Adipose tissue (tissue), 3 donors: ENCODE data around the gene HAVCR1. TPM values are rescaled to one million over a fixed set of nuclear protein-coding genes. Genes with fewer than 3 reads are reported as not detected.
"Not testable (repeated sequence)": the region's sequence is repeated elsewhere in the genome, so short reads cannot be mapped to it uniquely, and the experiment has no call there.

Experiments used
- H3K27ac ChIP-seq: one replicate; pipeline ENCODE4 v1.5.1; 2013; ENCODE audit warnings: low read depth, low read length
- WGBS, 3 donors: extraction: QIAGEN DNeasy Blood & Tissue Kit; methylation state at CpG; one replicate each; pipeline ENCODE4 v1.1.7; 2013; 5-methylcytosine and 5-hydroxymethylcytosine counted together
- polyA plus RNA-seq, 3 donors: library from polyadenylated mRNA; stranded (reverse); fragments of 200-250 nt; gene quantifications; one replicate each; pipeline ENCODE4 v1.2.3, GENCODE V29; 2013
- donor health status: healthy with polysubstance abuse.
- donor health status: Bipolar disorder and iron deficiency.
- donor health status: healthy.

The HAVCR1 gene
- polyA plus RNA-seq, 3 donors: not detected

DNA sequence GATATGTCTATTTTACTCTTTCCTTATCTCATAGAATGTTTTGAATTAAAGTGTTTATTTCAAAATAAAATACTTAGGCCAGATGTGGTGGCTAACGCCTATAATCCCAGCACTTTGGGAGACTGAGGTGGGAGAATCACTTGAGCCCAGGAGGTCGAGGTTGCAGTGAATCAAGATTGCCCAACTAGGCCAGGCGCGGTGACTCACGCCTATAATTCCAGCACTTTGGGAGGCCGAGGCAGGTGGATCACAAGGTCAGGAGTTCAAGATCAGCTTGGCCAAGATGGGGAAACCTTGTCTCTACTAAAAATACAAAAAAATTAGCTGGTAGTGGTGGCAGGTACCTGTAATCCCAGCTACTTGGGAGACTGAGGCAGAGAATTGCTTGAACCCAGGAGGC, 2.1 kb downstream of the HAVCR1 start:
- WGBS, 3 donors: 87 to 95% (median 93%) methylated on average over 6 of the region's 6 CpGs
- H3K27ac ChIP-seq: not testable (repeated sequence)

DNA sequence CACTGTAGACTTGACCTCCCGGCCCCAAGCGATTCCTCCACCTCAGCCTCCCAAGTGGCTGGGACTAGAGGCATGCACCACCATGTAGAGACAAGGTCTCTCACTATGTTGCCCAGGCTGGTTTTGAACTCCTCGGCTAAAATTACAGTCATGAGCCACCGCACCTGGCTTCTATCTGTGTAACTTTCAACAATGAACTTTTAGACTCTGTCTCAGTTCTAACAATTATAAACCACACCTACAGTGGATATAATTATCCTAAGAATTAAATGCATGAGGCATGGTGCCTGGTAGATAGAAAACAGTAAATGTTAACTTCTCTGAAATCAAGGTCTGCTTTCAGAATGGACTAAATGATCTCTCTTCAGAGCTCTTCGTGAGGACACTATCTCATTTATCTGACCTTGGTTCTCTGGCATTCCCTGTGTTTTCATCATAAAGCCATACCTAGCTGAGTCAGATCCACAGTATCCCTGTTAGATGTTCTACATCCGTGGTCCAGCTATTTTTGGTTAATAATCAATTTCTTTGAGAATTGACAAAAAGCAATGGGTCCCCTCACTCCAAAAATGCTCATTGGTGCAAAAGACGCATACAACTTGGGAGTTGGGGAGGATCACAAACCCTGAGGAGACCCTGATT, 7.2 kb downstream of the HAVCR1 start:
- 71 to 84% (median 78%) methylated on average over 7 of the region's 7 CpGs for WGBS, 3 donors
- no peak overlapping the region for H3K27ac ChIP-seq

GRCh38 chr5:157050050-157050449, 8.9 kb downstream of the HAVCR1 start:
- 52 to 74% (median 54%) methylated on average over 5 of the region's 5 CpGs for WGBS, 3 donors
- H3K27ac ChIP-seq: no peak overlapping the region

DNA sequence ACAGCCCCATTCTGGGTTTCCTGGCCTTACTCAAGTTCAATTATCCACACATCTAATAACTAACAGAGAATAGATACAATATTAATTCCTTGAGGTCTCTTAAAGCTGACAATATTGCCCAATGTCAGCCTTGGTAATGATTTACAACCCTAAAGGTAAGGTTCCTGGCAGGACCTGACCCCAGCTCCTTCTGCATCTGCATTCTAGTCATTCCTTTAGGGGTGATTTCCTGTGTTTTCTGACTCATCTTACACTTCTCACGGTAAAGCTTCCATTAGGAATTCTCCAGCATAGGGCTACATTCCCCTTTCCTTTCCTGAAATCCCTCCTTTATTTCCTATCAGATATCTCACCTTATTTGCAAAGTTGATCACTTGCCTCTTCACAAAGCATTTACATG, 9.3 kb downstream of the HAVCR1 start:
- 21 to 41% (median 39%) methylated on average over 1 of the region's 1 CpG for WGBS, 3 donors

DNA sequence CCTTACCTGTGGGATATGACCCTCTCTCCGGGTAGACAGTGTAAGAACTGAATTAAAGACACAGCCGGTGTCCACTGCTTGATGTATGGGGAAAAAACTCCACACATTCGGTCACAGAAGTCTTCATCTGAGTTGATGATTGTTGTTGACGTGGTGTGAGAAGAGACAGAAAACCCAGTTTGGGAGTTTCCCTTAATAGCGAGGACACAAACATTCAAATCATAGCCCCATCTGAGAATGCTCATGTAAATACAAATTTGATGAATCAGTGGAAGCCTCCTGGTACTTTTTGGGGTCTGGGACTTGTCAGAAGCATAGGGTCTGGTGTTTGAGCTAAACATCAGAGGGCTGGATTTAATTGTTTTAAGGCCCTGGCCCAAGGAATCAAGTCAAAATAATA, 11.0 kb downstream of the HAVCR1 start:
- no peak overlapping the region for H3K27ac ChIP-seq
- 88 to 94% (median 92%) methylated on average over 5 of the region's 5 CpGs for WGBS, 3 donors

More for the DNA sequence above, 9.3 kb downstream of the HAVCR1 start:
- no peak overlapping the region for H3K27ac ChIP-seq

GRCh38 chr5:157047016-157047415, 11.9 kb downstream of the HAVCR1 start:
- 88 to 94% (median 92%) methylated on average over 4 of the region's 4 CpGs for WGBS, 3 donors
- not testable (repeated sequence) for H3K27ac ChIP-seq

- H3K27ac ChIP-seq: no peak overlapping the region
- WGBS, 3 donors: 77 to 94% (median 89%) methylated on average over 3 of the region's 3 CpGs
Measured at GRCh38 chr5:157046041-157046440, 12.9 kb downstream of the HAVCR1 start.

GRCh38 chr5:157045601-157046000, 13.3 kb downstream of the HAVCR1 start:
- WGBS, 3 donors: 68 to 75% (median 70%) methylated on average over 3 of the region's 3 CpGs
- H3K27ac ChIP-seq: no peak overlapping the region

- 86% methylated on average over 5 of the region's 5 CpGs for WGBS, 3 donors
- no peak overlapping the region for H3K27ac ChIP-seq
Measured at GRCh38 chr5:157038568-157039187, 20.2 kb downstream of the HAVCR1 start.

DNA sequence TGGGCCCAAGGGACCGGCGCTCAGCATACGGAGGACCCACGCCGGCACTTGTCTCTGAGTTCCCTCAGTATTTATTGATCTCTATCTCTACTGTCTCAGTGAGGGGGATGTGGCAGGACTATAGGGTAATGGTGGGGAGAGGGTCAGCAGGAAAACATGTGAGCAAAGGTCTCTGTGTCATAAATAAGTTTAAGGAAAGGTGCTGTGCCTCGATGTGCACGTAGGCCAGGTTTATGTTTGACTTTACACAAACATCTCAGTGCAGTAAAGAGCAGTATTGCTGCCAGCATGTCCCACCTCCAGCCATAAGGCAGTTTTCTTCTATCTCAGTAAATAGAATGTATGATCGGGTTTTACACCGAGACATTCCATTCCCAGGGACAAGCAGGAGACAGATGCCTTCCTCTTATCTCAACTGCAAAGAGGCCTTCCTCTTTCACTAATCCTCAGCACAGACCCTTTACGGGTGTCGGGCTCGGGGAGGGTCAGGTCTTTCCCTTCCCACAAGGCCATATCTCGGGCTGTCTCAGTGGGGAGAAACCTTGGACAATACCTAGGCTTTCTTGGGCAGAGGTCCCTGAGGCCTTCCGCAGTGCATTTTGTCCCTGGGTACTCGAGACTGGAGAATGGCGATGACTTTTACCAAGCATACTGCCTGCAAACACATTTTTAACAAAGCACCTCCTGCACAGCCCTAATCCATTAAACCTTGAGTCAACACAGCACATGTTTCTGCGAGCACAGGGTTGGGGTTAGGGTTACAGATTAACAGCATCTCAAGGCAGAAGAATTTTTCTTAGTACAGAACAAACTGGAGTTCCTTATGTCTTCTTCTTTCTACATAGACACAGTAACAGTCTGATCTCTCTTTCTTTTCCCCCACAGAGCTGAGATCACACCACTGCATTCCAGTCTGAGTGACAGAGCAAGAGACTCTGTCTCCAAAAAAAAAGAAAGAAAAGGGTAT, 24.5 kb downstream of the HAVCR1 start:
- H3K27ac ChIP-seq: not testable (repeated sequence)
- 47 to 65% (median 62%) methylated on average over 17 of the region's 17 CpGs for WGBS, 3 donors

- H3K27ac ChIP-seq: no peak overlapping the region
- WGBS, 3 donors: 73 to 96% (median 86%) methylated on average over 4 of the region's 4 CpGs
Measured at GRCh38 chr5:157033071-157033583, 25.8 kb downstream of the HAVCR1 start.

DNA sequence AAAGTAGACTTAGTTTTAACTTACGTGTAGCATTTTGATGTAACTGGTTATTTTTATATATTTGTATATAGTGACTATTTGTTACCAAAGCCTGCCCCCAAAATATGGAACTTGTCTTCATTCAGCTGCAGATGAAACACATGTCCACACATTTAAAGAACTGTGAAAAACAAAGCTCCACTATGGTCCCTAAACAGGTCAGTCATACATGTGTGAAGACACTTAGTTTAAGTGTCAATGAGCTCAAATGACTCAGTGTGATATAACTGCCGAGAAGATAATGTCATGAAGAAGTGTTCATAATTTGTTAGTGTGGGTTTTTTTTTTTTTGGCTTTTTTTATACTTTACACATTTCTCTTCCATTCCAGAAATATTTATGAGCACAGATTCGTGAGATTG, 28.2 kb downstream of the HAVCR1 start:
- no peak overlapping the region for H3K27ac ChIP-seq
- 53 to 67% (median 59%) methylated on average over 3 of the region's 3 CpGs for WGBS, 3 donors

- 66 to 69% (median 67%) methylated on average over 3 of the region's 3 CpGs for WGBS, 3 donors
- no peak overlapping the region for H3K27ac ChIP-seq
Measured at GRCh38 chr5:157029457-157029856, 29.5 kb downstream of the HAVCR1 start.

- not testable (repeated sequence) for H3K27ac ChIP-seq
- WGBS, 3 donors: 87 to 97% (median 97%) methylated on average over 2 of the region's 2 CpGs
Measured at GRCh38 chr5:157027663-157028062, 31.3 kb downstream of the HAVCR1 start.

DNA sequence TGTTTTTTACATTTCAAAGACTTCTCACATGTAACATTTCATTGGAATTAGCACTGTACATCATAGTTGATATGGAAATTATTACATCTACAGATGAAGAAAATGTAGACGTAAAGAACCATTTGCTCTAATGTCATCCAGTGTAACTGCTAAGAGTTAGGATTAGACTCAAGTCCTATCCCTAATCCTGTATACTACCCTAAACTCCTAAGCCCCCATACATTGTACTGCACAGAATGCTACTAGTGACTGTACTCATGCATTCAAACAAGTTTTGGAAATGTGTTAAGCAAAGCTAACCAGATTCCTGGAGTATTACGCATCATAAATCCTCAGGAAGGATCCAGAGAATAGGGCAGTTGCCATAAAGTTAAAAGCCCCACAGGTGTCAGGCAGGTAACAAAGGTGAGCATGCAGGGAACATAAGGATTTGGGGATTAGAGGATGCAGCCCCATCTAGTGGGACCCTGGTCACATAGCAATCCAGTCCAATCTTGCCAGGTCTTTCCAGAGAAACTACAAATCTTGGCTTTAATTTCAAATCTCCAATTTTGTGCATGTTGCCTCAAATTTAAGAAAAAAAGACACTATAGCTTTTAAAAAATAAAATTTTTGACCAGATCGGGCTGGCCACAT, 32.0 kb downstream of the HAVCR1 start:
- WGBS, 3 donors: 54 to 74% (median 72%) methylated on average over 3 of the region's 3 CpGs
- no peak overlapping the region for H3K27ac ChIP-seq

DNA sequence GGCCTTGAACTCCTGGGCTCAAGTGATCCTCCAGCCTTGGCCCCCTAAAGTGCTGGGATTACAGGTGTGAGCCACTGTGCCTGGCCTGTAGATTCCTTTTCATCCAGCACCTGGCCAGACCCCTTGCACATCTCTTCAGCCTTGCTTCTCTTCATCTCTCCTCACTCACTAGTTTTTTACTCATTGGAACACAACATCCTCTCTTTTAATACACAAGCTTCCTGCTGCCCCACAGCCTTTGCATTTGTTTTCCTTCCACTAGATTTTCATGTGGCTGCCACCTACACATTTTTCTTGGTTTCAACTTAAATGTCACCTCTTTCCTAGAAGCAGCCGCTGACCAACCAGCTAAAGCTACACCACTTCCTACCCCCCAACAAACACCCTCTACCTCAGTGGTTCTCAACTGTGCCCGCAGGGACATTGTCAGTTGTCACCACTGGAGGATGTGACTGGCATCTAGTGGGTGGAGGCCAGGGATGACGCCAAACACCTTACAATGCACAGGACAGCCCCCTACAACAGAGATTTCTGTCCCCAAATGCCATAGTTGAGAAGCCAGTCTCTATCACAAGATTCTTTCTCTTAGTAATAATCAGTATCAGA, 33.7 kb downstream of the HAVCR1 start:
- H3K27ac ChIP-seq: no peak overlapping the region
- 79 to 84% (median 80%) methylated on average over 3 of the region's 3 CpGs for WGBS, 3 donors

DNA sequence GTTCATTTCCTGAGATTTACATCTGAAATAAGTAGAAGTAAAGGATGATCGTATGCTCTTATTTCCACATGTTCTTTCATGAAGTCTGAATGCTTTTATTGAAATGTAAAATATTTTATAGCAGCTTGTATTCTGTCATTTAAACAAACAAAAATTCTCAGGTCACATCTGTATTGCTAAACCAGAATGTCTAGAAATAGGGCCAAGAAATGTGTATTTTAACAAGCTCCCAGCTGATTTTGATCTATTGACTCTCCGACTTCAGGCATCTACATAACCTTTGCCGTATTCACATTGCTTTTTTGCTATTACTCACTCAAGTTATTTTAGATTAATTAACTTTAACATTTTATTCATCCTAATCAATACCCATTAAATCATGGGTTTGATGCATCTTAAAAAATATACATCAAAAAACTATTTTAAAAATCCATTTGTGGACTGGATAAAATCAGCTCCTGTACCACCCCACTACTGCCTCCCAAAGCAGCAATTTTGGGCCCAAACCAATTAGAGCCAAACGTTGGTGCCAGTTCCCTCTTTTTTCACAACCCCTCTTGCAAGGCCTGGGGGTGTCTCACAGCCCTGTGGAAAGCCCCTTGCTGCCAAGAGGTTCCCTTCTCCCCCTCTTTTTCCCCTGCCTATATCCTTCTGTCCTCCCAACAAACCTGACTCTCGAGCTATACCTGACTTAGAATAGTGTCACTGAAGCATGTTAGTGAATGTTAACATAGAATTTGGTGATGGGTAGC, 34.5 kb downstream of the HAVCR1 start:
- no peak overlapping the region for H3K27ac ChIP-seq
- 60 to 83% (median 69%) methylated on average over 5 of the region's 5 CpGs for WGBS, 3 donors
